ENCODE results near the gene CKMT2. TPM values are rescaled to one million over a fixed set of nuclear protein-coding genes. Genes with fewer than 3 reads are reported as not detected.
"Not testable (repeated sequence)": the region's sequence is repeated elsewhere in the genome, so short reads cannot be mapped to it uniquely, and the experiment has no call there.

CKMT2 gene
- total RNA-seq, 4 donors from 2014 or later = 2.5 to 12.3 (median 6.5) TPM

DNA sequence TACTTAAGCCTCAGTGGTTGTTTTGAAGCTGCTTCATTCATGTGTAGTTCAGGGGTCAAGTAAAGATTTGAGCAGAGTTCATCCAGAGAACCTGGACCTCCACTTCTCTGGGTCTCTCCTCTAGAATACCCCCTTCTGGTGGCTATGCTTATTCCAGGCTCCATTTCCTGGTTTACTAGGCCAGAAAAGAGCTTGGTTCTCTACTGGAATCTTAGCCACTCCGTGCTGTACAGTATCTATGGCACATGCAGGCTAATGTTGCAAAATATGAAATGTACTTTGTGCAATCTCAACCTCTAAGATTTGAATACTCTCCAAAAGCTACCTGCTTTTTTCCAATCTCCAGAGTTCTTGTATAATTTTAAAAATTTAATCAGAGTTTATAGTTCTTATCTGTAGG lies 50.9 kb downstream of the CKMT2 start:
- no peak overlapping the region for H3K27ac ChIP-seq

GRCh38 chr5:81286059-81286617 lies 53.0 kb downstream of the CKMT2 start:
- Histone ChIP-seq H3K4me1 (peaks cover 4% of the 10 kb centered on the region), H3K27me3 (no peaks in the 10 kb centered on the region), H3K4me3 (no peak overlapping the region), H3K9me3 (no peaks in the 10 kb centered on the region), H3K27ac (no peak overlapping the region), H3K36me3 (no peaks in the 10 kb centered on the region)
- no peak for DNase-seq (ENCODE audit: low spot score in 2 of 2)
- 72% methylated on average over 3 of the region's 3 CpGs for WGBS
- TF ChIP-seq POLR2AphosphoS5 (IDR thresholded peaks at IDR 0.05) (no peak), POLR2A (IDR thresholded peaks at IDR 0.05) (no peak), EP300 (IDR thresholded peaks at IDR 0.05) (no peak)
- TF ChIP-seq, protein P1, sequence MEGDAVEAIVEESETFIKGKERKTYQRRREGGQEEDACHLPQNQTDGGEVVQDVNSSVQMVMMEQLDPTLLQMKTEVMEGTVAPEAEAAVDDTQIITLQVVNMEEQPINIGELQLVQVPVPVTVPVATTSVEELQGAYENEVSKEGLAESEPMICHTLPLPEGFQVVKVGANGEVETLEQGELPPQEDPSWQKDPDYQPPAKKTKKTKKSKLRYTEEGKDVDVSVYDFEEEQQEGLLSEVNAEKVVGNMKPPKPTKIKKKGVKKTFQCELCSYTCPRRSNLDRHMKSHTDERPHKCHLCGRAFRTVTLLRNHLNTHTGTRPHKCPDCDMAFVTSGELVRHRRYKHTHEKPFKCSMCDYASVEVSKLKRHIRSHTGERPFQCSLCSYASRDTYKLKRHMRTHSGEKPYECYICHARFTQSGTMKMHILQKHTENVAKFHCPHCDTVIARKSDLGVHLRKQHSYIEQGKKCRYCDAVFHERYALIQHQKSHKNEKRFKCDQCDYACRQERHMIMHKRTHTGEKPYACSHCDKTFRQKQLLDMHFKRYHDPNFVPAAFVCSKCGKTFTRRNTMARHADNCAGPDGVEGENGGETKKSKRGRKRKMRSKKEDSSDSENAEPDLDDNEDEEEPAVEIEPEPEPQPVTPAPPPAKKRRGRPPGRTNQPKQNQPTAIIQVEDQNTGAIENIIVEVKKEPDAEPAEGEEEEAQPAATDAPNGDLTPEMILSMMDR (IDR thresholded peaks at IDR 0.05) = no peak

More for the DNA sequence above, 50.9 kb downstream of the CKMT2 start:
- H3K36me3 ChIP-seq = no peaks in the 10 kb centered on the region
- no peak overlapping the region for H3K4me3 ChIP-seq
- no peaks in the 10 kb centered on the region for H3K27me3 ChIP-seq
- no peak for DNase-seq (ENCODE audit: low spot score in 2 of 2)
- TF ChIP-seq POLR2AphosphoS5 (IDR thresholded peaks at IDR 0.05) = no peak
- TF ChIP-seq EP300 (IDR thresholded peaks at IDR 0.05) = no peak
- TF ChIP-seq POLR2A (IDR thresholded peaks at IDR 0.05) = no peak
- H3K9me3 ChIP-seq = no peaks in the 10 kb centered on the region
- peaks cover 4% of the 10 kb centered on the region for H3K4me1 ChIP-seq
- 85% methylated on average over 1 of the region's 1 CpG for WGBS

DNA sequence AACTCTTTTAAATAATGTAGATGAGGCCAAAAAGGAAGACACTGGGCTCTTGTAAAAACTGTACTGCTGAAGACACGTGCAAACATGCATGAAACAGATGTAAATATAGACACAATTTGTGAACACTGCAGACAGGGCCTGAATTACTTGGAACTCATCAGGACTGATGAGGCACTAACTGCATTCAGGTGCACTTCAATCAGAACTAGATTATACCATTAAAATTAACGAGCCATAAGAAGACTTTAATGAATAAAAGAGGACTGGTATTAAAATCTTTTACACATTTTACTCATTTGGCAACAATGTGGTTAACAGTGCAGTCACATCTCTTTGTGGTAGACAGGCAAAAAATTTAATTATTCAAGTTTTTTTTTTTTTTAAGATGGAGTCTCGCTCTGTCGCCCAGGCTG lies 54.9 kb downstream of the CKMT2 start:
- H3K27ac ChIP-seq = no peak overlapping the region

DNA sequence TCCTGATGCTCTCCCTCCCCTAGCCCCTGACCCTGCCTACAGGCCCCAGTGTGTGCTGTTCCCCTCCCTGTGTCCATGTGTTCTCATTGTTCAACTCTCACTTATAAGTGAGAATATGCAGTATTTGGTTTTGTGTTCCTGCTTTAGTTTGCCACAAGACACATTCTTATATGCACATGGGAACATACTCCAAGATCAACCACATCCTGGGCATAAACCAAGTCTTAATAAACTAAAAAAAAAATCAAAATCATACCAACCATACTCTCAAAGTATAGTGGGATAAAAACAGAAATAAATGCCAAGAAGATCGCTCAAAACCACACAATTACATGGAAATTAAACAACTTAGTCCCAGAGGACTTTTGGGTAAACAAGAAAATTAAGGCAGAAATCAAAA lies 57.0 kb downstream of the CKMT2 start:
- H3K27ac ChIP-seq = no peak overlapping the region
- H3K36me3 ChIP-seq = no peaks in the 10 kb centered on the region
- no peak for DNase-seq (ENCODE audit: low spot score in 2 of 2)
- H3K9me3 ChIP-seq = no peaks in the 10 kb centered on the region
- no peak overlapping the region for H3K4me3 ChIP-seq
- H3K4me1 ChIP-seq = peaks cover 4% of the 10 kb centered on the region
- TF ChIP-seq EP300 (IDR thresholded peaks at IDR 0.05) (no peak), POLR2AphosphoS5 (IDR thresholded peaks at IDR 0.05) (no peak), POLR2A (IDR thresholded peaks at IDR 0.05) (no peak)
- TF ChIP-seq, protein P1 (IDR thresholded peaks at IDR 0.05) = no peak
- H3K27me3 ChIP-seq = no peaks in the 10 kb centered on the region
- WGBS = 67% methylated on average over 1 of the region's 1 CpG

More for the DNA sequence above, 54.9 kb downstream of the CKMT2 start:
- no peak for DNase-seq (ENCODE audit: low spot score in 2 of 2)
- H3K4me3 ChIP-seq = no peak overlapping the region
- no peaks in the 10 kb centered on the region for H3K9me3 ChIP-seq
- no peak for TF ChIP-seq POLR2A (IDR thresholded peaks at IDR 0.05)
- TF ChIP-seq, protein P1 (IDR thresholded peaks at IDR 0.05) = no peak
- no peak for TF ChIP-seq EP300 (IDR thresholded peaks at IDR 0.05)
- TF ChIP-seq POLR2AphosphoS5 (IDR thresholded peaks at IDR 0.05) = no peak
- peaks cover 4% of the 10 kb centered on the region for H3K4me1 ChIP-seq
- no peaks in the 10 kb centered on the region for H3K27me3 ChIP-seq
- no peaks in the 10 kb centered on the region for H3K36me3 ChIP-seq
- 45% methylated on average over 4 of the region's 4 CpGs for WGBS

DNA sequence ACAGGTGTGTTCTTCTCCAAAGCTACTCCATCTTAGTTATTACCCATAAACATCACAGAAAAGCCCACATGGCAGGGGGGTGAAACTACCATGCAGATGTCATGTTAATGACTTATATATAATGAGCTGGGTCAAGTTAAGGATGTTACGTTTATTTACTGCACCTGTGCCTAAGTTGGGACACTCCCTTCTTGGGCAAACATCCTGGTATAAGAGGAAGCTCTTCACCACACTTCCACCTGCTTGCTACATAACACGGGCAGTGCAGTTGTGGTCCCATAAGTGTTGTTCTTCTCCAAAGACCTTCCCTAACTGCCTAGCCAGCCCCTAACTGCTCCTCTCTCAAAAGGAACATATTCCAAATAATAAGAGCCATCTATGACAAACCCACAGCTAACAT lies 59.0 kb downstream of the CKMT2 start:
- 90% methylated on average over 2 of the region's 2 CpGs for WGBS

GRCh38 chr5:81294021-81294420 lies 60.9 kb downstream of the CKMT2 start:
- H3K36me3 ChIP-seq; DNase-seq (ENCODE audit: low spot score in 2 of 2); H3K4me1 ChIP-seq; H3K27ac ChIP-seq; H3K27me3 ChIP-seq; H3K4me3 ChIP-seq; H3K9me3 ChIP-seq: not testable (repeated sequence)
- WGBS = 85% methylated on average over 5 of the region's 5 CpGs

More for the DNA sequence above, 59.0 kb downstream of the CKMT2 start:
- H3K9me3 ChIP-seq = no peaks in the 10 kb centered on the region
- TF ChIP-seq EP300 (IDR thresholded peaks at IDR 0.05) (no peak), POLR2AphosphoS5 (IDR thresholded peaks at IDR 0.05) (no peak), POLR2A (IDR thresholded peaks at IDR 0.05) (no peak)
- TF ChIP-seq, protein P1 (IDR thresholded peaks at IDR 0.05) = no peak
- H3K4me3 ChIP-seq = no peak overlapping the region
- H3K4me1 ChIP-seq = peaks cover 4% of the 10 kb centered on the region
- H3K36me3 ChIP-seq = no peaks in the 10 kb centered on the region
- no peak overlapping the region for H3K27ac ChIP-seq
- DNase-seq (ENCODE audit: low spot score in 2 of 2) = no peak
- H3K27me3 ChIP-seq = no peaks in the 10 kb centered on the region

Measured in suprapubic skin (tissue), 4 donors.